Activated CD4-positive, alpha-beta T cell treated with anti-CD3 and anti-CD28 coated beads for 36 hours (primary cell): Measurements from ENCODE around the gene TBXA2R. TPM values are rescaled to one million over a fixed set of nuclear protein-coding genes. Genes with fewer than 3 reads are reported as not detected.
"Not testable (repeated sequence)": the region's sequence is repeated elsewhere in the genome, so short reads cannot be mapped to it uniquely, and the experiment has no call there.

ENCODE experiments used
- ATAC-seq: fragments of 200-7000 bp; cut with Tn5 transposase; one replicate; pipeline ENCODE4 v1.10.0; 2021; ENCODE audit warnings: mild to moderate bottlenecking, moderate library complexity
- CTCF ChIA-PET: fragments of 350-600 bp; sonication (Branson Sonifier 250); formaldehyde crosslinking; loops from one replicate; lab custom pipeline; 2021; ENCODE audit warnings: antibody characterized with exemption; lab: Charles Lee
- POLR2A ChIA-PET: fragments of 350-600 bp; sonication (Branson Sonifier 250); formaldehyde crosslinking; loops from one replicate; lab custom pipeline; 2021; ENCODE audit warnings: antibody characterized with exemption, inconsistent platforms; lab: Charles Lee
- DNase-seq: peaks from one replicate; pipeline ENCODE4 v3.0.0-alpha.2; 2020
- H3K27ac Mint-ChIP-seq: one replicate; pipeline ENCODE4 v1.8.0; 2021; ENCODE audit warnings: mixed read lengths
- H3K27me3 Mint-ChIP-seq: one replicate; pipeline ENCODE4 v1.8.0; 2021; ENCODE audit warnings: mixed read lengths
- H3K36me3 Mint-ChIP-seq: one replicate; pipeline ENCODE4 v1.8.0; 2021; ENCODE audit warnings: low read depth, mixed read lengths
- H3K4me1 Mint-ChIP-seq: one replicate; pipeline ENCODE4 v1.8.0; 2021; ENCODE audit warnings: mixed read lengths
- H3K4me3 Mint-ChIP-seq: one replicate; pipeline ENCODE4 v1.8.0; 2021; ENCODE audit warnings: mild to moderate bottlenecking, moderate library complexity, mixed read lengths
- H3K9me3 Mint-ChIP-seq: one replicate; pipeline ENCODE4 v1.8.0; 2021; ENCODE audit warnings: low read depth, mixed read lengths
- intact Hi-C, 2 experiments: fragments of 100-400 bp; cut with DNase I in 1 of 2; cut with micrococcal nuclease in 1 of 2; formaldehyde crosslinking; loops; one replicate each; pipeline versions ENCODE4 v1.14.2 to v1.15.1; 2022 to 2024; cut with DNase I, micrococcal nuclease
- total RNA-seq, 2 experiments: library from RNA; stranded (reverse); gene quantifications; one replicate each; pipeline ENCODE4 v1.2.3, GENCODE V29; 2021

The TBXA2R gene
- total RNA-seq, 2 experiments from 2014 or later = 0.64 to 0.72 TPM

DNA sequence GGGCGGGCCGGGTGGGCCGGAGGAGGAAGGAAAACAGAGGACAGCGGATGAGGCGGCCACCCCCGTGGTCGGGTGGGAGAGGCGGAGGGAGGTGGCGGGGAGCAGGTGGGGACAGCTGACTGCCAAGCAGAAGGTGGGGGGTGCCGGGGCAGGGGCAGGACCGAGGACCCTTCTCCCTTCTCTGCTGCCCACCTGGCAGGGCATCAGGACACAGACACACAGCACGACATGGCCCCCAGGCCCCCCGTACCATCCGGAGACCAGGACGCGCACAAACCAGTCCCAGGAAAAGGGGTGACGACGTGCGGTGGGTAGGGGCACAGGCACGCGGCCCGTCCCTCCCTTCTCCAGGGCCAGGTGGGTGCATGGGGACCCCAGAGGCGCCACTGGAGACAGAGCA is 30.9 kb upstream of the TBXA2R start:
- intact Hi-C loops = no loop called here
- ATAC-seq (no peak), DNase-seq (no peak)
- no peak overlapping the region for H3K4me3 Mint-ChIP-seq
- H3K27me3 Mint-ChIP-seq = no peaks in the 10 kb centered on the region
- peaks cover 4% of the 10 kb centered on the region for H3K36me3 Mint-ChIP-seq
- H3K9me3 Mint-ChIP-seq = no peaks in the 10 kb centered on the region
- POLR2A ChIA-PET = no interaction called here
- H3K4me1 Mint-ChIP-seq = no peaks in the 10 kb centered on the region
- no peak overlapping the region for H3K27ac Mint-ChIP-seq
- CTCF ChIA-PET = no interaction called here

GRCh38 chr19:3636962-3637361 is 30.3 kb upstream of the TBXA2R start:
- ATAC-seq (no peak), DNase-seq (no peak)
- Mint-ChIP-seq H3K36me3 (peaks cover 4% of the 10 kb centered on the region), H3K4me3 (no peak overlapping the region), H3K27ac (no peak overlapping the region), H3K27me3 (no peaks in the 10 kb centered on the region), H3K9me3 (no peaks in the 10 kb centered on the region), H3K4me1 (no peaks in the 10 kb centered on the region)
- intact Hi-C loops = no loop called here
- POLR2A ChIA-PET = no interaction called here
- CTCF ChIA-PET = no interaction called here

GRCh38 chr19:3636506-3636905 is 29.8 kb upstream of the TBXA2R start:
- H3K9me3 Mint-ChIP-seq = no peaks in the 10 kb centered on the region
- DNase-seq (no peak), ATAC-seq (no peak)
- ChIA-PET POLR2A (no interaction called here), CTCF (interaction anchor here (0.7 to 0.9 kb wide), 2 partner anchors 27 to 105 kb away, joined by 3 read pairs; no protein-coding TSS in a partner anchor)
- no peaks in the 10 kb centered on the region for H3K4me1 Mint-ChIP-seq
- H3K27ac Mint-ChIP-seq = no peak overlapping the region
- H3K36me3 Mint-ChIP-seq = peaks cover 4% of the 10 kb centered on the region
- intact Hi-C loops = no loop called here
- H3K4me3 Mint-ChIP-seq = no peak overlapping the region
- no peaks in the 10 kb centered on the region for H3K27me3 Mint-ChIP-seq

GRCh38 chr19:3634496-3635045 is 27.9 kb upstream of the TBXA2R start:
- intact Hi-C loops = no loop called here
- POLR2A ChIA-PET = no interaction called here
- peaks cover 4% of the 10 kb centered on the region for H3K36me3 Mint-ChIP-seq
- peak overlapping the region; percentile 47 for H3K27ac Mint-ChIP-seq
- H3K4me3 Mint-ChIP-seq = no peak overlapping the region
- CTCF ChIA-PET = no interaction called here
- no peaks in the 10 kb centered on the region for H3K27me3 Mint-ChIP-seq
- no peak for DNase-seq
- no peaks in the 10 kb centered on the region for H3K9me3 Mint-ChIP-seq
- no peak for ATAC-seq
- no peaks in the 10 kb centered on the region for H3K4me1 Mint-ChIP-seq

DNA sequence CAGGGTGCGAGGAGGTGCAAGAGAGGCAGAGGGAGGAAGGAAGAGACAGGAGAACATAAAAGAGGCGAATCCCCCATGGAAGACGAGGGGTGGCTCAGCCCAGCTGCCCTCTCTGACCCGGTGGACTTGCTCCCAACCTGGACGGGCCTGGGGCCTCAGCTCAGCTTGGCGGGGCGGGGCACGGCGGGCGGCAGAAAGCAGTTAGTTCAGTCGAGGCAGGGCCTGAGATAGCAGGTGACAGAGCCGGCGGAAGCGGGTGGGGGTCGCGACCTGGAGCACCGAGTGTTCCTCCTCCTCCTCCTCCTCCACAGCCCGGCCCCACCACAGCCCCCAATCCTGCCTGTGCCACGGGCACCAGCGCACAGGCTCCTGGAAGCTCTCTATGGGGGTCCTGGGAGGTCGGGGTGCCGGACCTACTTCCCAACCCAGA is 26.9 kb upstream of the TBXA2R start:
- Mint-ChIP-seq H3K27ac (no peak overlapping the region), H3K9me3 (no peaks in the 10 kb centered on the region), H3K4me1 (no peaks in the 10 kb centered on the region), H3K27me3 (no peaks in the 10 kb centered on the region), H3K36me3 (peaks cover 2% of the 10 kb centered on the region), H3K4me3 (no peak overlapping the region)
- ChIA-PET CTCF (no interaction called here), POLR2A (no interaction called here)
- ATAC-seq (no peak), DNase-seq (no peak)
- intact Hi-C loops = no loop called here

- intact Hi-C loops = no loop called here
- no peaks in the 10 kb centered on the region for H3K9me3 Mint-ChIP-seq
- H3K4me3 Mint-ChIP-seq = no peak overlapping the region
- no peak for ATAC-seq
- ChIA-PET POLR2A (interaction anchor here (0.7 kb wide), 1 partner anchor 556 kb away, joined by 3 read pairs; no protein-coding TSS in a partner anchor), CTCF (no interaction called here)
- H3K36me3 Mint-ChIP-seq = no peaks in the 10 kb centered on the region
- H3K4me1 Mint-ChIP-seq = no peaks in the 10 kb centered on the region
- no peak overlapping the region for H3K27ac Mint-ChIP-seq
- no peaks in the 10 kb centered on the region for H3K27me3 Mint-ChIP-seq
- DNase-seq = no peak
Observed at GRCh38 chr19:3632739-3633558, 26.3 kb upstream of the TBXA2R start.

DNA sequence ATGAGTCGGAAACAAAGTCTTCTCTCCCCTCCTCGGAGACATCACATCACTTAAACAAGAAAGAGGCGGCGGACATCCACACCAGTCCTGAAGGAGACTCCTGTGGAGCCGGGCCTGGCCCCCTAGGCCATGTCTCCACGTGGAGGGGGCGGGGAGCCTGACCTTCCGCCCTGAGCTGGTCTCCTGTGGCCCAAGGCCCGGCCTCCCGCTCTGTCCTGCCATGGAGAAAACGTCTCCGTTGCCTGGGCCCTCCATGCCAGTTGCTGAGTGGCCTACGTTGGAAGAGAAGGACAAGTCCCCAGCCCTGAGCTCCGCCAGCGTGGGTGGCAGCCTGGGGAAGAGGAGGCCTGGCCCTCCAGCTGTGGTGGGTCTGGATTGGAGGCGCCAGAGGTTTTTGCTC is 25.4 kb upstream of the TBXA2R start:
- H3K27ac Mint-ChIP-seq = no peak overlapping the region
- no peaks in the 10 kb centered on the region for H3K9me3 Mint-ChIP-seq
- ChIA-PET POLR2A (no interaction called here), CTCF (interaction anchor here (0.6 kb wide), 1 partner anchor 1987 kb away, joined by 3 read pairs; no protein-coding TSS in a partner anchor)
- DNase-seq = no peak
- intact Hi-C loops = no loop called here
- H3K36me3 Mint-ChIP-seq = no peaks in the 10 kb centered on the region
- H3K4me3 Mint-ChIP-seq = no peak overlapping the region
- H3K4me1 Mint-ChIP-seq = peaks cover 1% of the 10 kb centered on the region
- H3K27me3 Mint-ChIP-seq = no peaks in the 10 kb centered on the region
- no peak for ATAC-seq

GRCh38 chr19:3631053-3631861 is 24.6 kb upstream of the TBXA2R start:
- CTCF ChIA-PET = interaction anchor here (0.6 kb wide), 1 partner anchor 1987 kb away, joined by 3 read pairs; no protein-coding TSS in a partner anchor
- H3K36me3 Mint-ChIP-seq = no peaks in the 10 kb centered on the region
- H3K4me1 Mint-ChIP-seq = peaks cover 4% of the 10 kb centered on the region
- no peak overlapping the region for H3K4me3 Mint-ChIP-seq
- POLR2A ChIA-PET = no interaction called here
- no peak overlapping the region for H3K27ac Mint-ChIP-seq
- intact Hi-C loops = no loop called here
- H3K9me3 Mint-ChIP-seq = no peaks in the 10 kb centered on the region
- no peaks in the 10 kb centered on the region for H3K27me3 Mint-ChIP-seq
- ATAC-seq (no peak), DNase-seq (no peak)

GRCh38 chr19:3628766-3629165 is 22.1 kb upstream of the TBXA2R start:
- H3K36me3 Mint-ChIP-seq, ATAC-seq, H3K9me3 Mint-ChIP-seq, DNase-seq, H3K4me3 Mint-ChIP-seq, H3K27ac Mint-ChIP-seq, POLR2A ChIA-PET, H3K27me3 Mint-ChIP-seq, CTCF ChIA-PET: not testable (repeated sequence)
- peaks cover 22% of the 10 kb centered on the region for H3K4me1 Mint-ChIP-seq
- intact Hi-C loops = loop anchor here in 1 of 2 experiments (5.0 kb wide), 4 partner anchors 439 to 1094 kb away; partner anchors contain the start of genes DPP9, HDGFL2 and ZBTB7A

DNA sequence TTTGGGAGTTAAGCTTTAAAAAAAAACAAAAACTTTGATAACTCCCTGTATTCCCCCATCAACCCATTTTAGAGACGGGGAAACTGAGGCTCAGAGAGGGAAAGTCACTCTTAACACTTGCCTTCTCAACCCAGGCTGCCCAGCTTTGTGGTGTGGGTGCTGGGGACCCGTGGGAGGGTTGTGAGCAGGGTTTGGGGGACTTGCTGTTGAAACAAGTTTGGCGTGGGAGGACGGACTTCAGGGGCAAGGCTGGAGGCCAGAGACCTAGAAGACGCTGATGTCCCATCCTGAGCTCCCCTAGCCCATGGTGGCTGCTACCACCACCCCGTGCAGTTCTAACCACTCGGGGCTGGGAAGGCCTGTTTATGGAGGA is 20.7 kb upstream of the TBXA2R start:
- peaks cover 2% of the 10 kb centered on the region for H3K36me3 Mint-ChIP-seq
- H3K9me3 Mint-ChIP-seq = no peaks in the 10 kb centered on the region
- H3K4me1 Mint-ChIP-seq = peaks cover 22% of the 10 kb centered on the region
- H3K4me3 Mint-ChIP-seq = peak overlapping the region; percentile 91
- ChIA-PET POLR2A (interaction anchor here (0.6 kb wide), 2 partner anchors 63 to 109 kb away, joined by 5 read pairs; no protein-coding TSS in a partner anchor), CTCF (interaction anchor here (0.6 to 1.0 kb wide), 4 partner anchors 39 to 394 kb away, joined by 3 read pairs; no protein-coding TSS in a partner anchor)
- no peak for DNase-seq
- no peaks in the 10 kb centered on the region for H3K27me3 Mint-ChIP-seq
- no peak for ATAC-seq
- intact Hi-C loops = loop anchor here (1.0 to 5.0 kb wide), 18 partner anchors 55 to 1095 kb away; partner anchors contain the start of genes HMG20B (in 2 of the 2), MFSD12 (in 2 of the 2), ANKRD24 (in 1 of the 2) and DPP9 (in 1 of the 2)
- no peak overlapping the region for H3K27ac Mint-ChIP-seq
